Endothelial cell of umbilical vein (primary cell): ENCODE results near the gene PRSS57. TPM values are rescaled to one million over a fixed set of nuclear protein-coding genes. Genes with fewer than 3 reads are reported as not detected.

Source experiments
- BruUV-seq: library from RNA; stranded (reverse); fragments of 400-500 nt; replicated peaks from 2 replicates; lab custom pipeline; 2021; lab: Mats Ljungman, UMichigan
- CTCF ChIA-PET: fragments of 300-600, 350-600 bp; sonication (Branson Sonifier 250); formaldehyde crosslinking; loops from one replicate; lab custom pipeline; 2021; ENCODE audit warnings: antibody characterized with exemption, inconsistent platforms; lab: Charles Lee
- POLR2A ChIA-PET: fragments of 300-600, 350-600 bp; sonication (Branson Sonifier 250); formaldehyde crosslinking; loops from one replicate; lab custom pipeline; 2021; ENCODE audit warnings: antibody characterized with exemption, inconsistent platforms; lab: Charles Lee
- DNase-seq: peaks from one replicate; pipeline ENCODE4 v3.0.0-alpha.2; 2011; ENCODE audit warnings: low read depth, low spot score
- FAIRE-seq: peaks from 2 replicates; lab custom pipeline; 2011; peaks lifted over from hg19 to GRCh38; lab: Jason Lieb, UNC
- H2AFZ ChIP-seq: 2 replicates; pipeline ENCODE4 v1.6.0; 2012; ENCODE audit warnings: low read depth, low read length, control low read depth, inconsistent platforms
- H3K27ac ChIP-seq: 2 replicates; pipeline ENCODE4 v1.5.1; 2011; ENCODE audit warnings: low read depth, mild to moderate bottlenecking, control low read depth, low read length, moderate library complexity; ENCODE audit not compliant: insufficient read depth
- H3K27me3 ChIP-seq, 2 experiments: 2 replicates each; pipeline versions ENCODE4 v1.6.0 to v1.6.1; 2011; ENCODE audit warnings: low read length in 2 of 2, mixed read lengths in 1 of 2; ENCODE audit not compliant: control insufficient read depth in 2 of 2, insufficient read depth in 2 of 2
- H3K36me3 ChIP-seq, 2 experiments: 2 replicates in 1 of 2; 3 replicates in 1 of 2; pipeline ENCODE4 v1.5.1; 2011; ENCODE audit warnings: low read length in 2 of 2, mild to moderate bottlenecking in 1 of 2, moderate library complexity in 1 of 2; ENCODE audit not compliant: control insufficient read depth in 2 of 2, insufficient read depth in 2 of 2; ENCODE audit errors: extremely low read depth in 1 of 2
- H3K4me1 ChIP-seq: 3 replicates; pipeline ENCODE4 v1.5.1; 2011; ENCODE audit warnings: mild to moderate bottlenecking, low read length; ENCODE audit not compliant: control insufficient read depth, insufficient read depth; ENCODE audit errors: extremely low read depth
- H3K4me2 ChIP-seq: 2 replicates; pipeline ENCODE4 v1.6.1; 2011; ENCODE audit warnings: low read length, control low read depth, mixed read lengths; ENCODE audit not compliant: insufficient read depth
- H3K4me3 ChIP-seq, 3 experiments: fragments of 200-600 bp in 1 of 3; sonication (generic), shearing (Covaris generic) in 1 of 3; replicated peaks in 1 of 3; 2 replicates each; pipeline ENCODE4 v1.5.1; 2011 to 2016; ENCODE audit warnings: control low read depth in 3 of 3, low read length in 3 of 3, mild to moderate bottlenecking in 2 of 3, inconsistent platforms in 1 of 3, low read depth in 1 of 3, moderate library complexity in 1 of 3; ENCODE audit not compliant: insufficient read depth in 1 of 3
- H3K79me2 ChIP-seq: 2 replicates; pipeline ENCODE4 v1.6.0; 2012; ENCODE audit warnings: low read length, inconsistent platforms; ENCODE audit not compliant: control insufficient read depth, insufficient read depth
- H3K9ac ChIP-seq: replicated peaks from 2 replicates; pipeline ENCODE3; 2011; ENCODE audit warnings: low read length, control low read depth; ENCODE audit not compliant: insufficient read depth; ENCODE audit errors: extremely low read depth
- H3K9me1 ChIP-seq: replicated peaks from 3 replicates; pipeline ENCODE4 v1.6.0; 2011; ENCODE audit warnings: mild to moderate bottlenecking, low read length; ENCODE audit not compliant: control insufficient read depth, insufficient read depth; ENCODE audit errors: extremely low read depth
- H3K9me3 ChIP-seq: replicated peaks from 2 replicates; pipeline ENCODE4 v1.5.1; 2012; ENCODE audit warnings: low read length, inconsistent platforms; ENCODE audit not compliant: control insufficient read depth, insufficient read depth
- H4K20me1 ChIP-seq: replicated peaks from 2 replicates; pipeline ENCODE3; 2011; ENCODE audit warnings: mild to moderate bottlenecking, low read length; ENCODE audit not compliant: control insufficient read depth, insufficient read depth; ENCODE audit errors: extremely low read depth
- CTCF ChIP-seq, 2 donors: IDR thresholded peaks; 1 replicate in 1 of 2; 2 replicates in 1 of 2; pipeline ENCODE4 v1.5.1; 2011; ENCODE audit warnings: low read length in 2 of 2, mild to moderate bottlenecking in 2 of 2, moderate library complexity in 2 of 2, control low read depth in 1 of 2, inconsistent platforms in 1 of 2, low read depth in 1 of 2; ENCODE audit not compliant: insufficient read depth in 1 of 2; ENCODE audit errors: extremely low read depth in 1 of 2
- EZH2 ChIP-seq: IDR thresholded peaks from 2 replicates; pipeline ENCODE4 v1.6.1; 2012; ENCODE audit warnings: borderline replicate concordance, low read depth, mild to moderate bottlenecking, moderate library complexity, low read length, inconsistent platforms; ENCODE audit not compliant: severe bottlenecking
- FOS ChIP-seq: IDR thresholded peaks from 2 replicates; pipeline ENCODE4 v1.6.1; 2011; ENCODE audit warnings: mild to moderate bottlenecking, low read length, moderate library complexity, borderline replicate concordance; ENCODE audit not compliant: insufficient read depth
- GATA2 ChIP-seq: IDR thresholded peaks from 2 replicates; pipeline ENCODE4 v1.7.0; 2011; ENCODE audit warnings: low read depth, mild to moderate bottlenecking, moderate library complexity, mixed read lengths, low read length; ENCODE audit not compliant: insufficient read length, insufficient read depth
- JUN ChIP-seq: IDR thresholded peaks from 2 replicates; pipeline ENCODE4 v1.6.1; 2011; ENCODE audit warnings: borderline replicate concordance, low read depth; ENCODE audit not compliant: insufficient read length, insufficient read depth
- MAX ChIP-seq: IDR thresholded peaks from 2 replicates; pipeline ENCODE4 v1.6.1; 2011; ENCODE audit not compliant: insufficient read depth, insufficient read length
- MYC ChIP-seq: IDR thresholded peaks from one replicate; pipeline ENCODE4 v1.6.1; 2011; ENCODE audit warnings: mild to moderate bottlenecking, low read depth, low read length
- POLR2A ChIP-seq: IDR thresholded peaks from 2 replicates; pipeline ENCODE4 v1.6.1; 2012; ENCODE audit warnings: low read depth, mild to moderate bottlenecking, control low read depth, low read length
- POLR2AphosphoS5 ChIP-seq: IDR thresholded peaks from 2 replicates; pipeline ENCODE4 v1.6.1; 2012; ENCODE audit warnings: low read depth, mild to moderate bottlenecking, control low read depth, low read length, moderate library complexity; ENCODE audit not compliant: insufficient read depth
- dilution Hi-C: fragments of 300-500 bp; cut with MboI; formaldehyde crosslinking; loops from one replicate; pipeline ENCODE4 v1.15.0; 2019; ENCODE audit warnings: low sequenced_read_pairs; ENCODE audit not compliant: extremely low pct_ligation_motif_present
- intact Hi-C: fragments of 100-400 bp; cut with micrococcal nuclease; formaldehyde crosslinking; loops from one replicate; pipeline ENCODE4 v1.10.0; 2022
- polyA plus RNA-seq, 4 experiments: library from polyadenylated mRNA; depleted of rRNA in 3 of 4; stranded (reverse) in 3 of 4; unstranded in 1 of 4; fragments of >200 nt; gene quantifications; 2 replicates each; pipeline versions ENCODE4 v1.2.1 to v1.2.3, GENCODE V29; 2011 to 2012; ENCODE audit warnings: missing spikeins in 1 of 4
- total RNA-seq: library from RNA; stranded (reverse); gene quantifications from 2 replicates; pipeline ENCODE4 v1.2.3, GENCODE V29; 2021

PRSS57 gene
- total and polyA plus RNA-seq, 2 donors (not counting 3 experiments of a cell fraction or from before 2014, with no cell fraction given) = not detected

- Histone ChIP-seq H4K20me1 (no peaks in the 10 kb centered on the region), H3K4me2 (no peak overlapping the region), H3K27ac (no peak overlapping the region), H3K4me1 (no peaks in the 10 kb centered on the region), H3K9me1 (no peaks in the 10 kb centered on the region), H3K4me3 (no peak overlapping the region), H3K9me3 (no peaks in the 10 kb centered on the region), H3K79me2 (no peaks in the 10 kb centered on the region), H3K27me3 (no peaks in the 10 kb centered on the region), H2AFZ (no peak overlapping the region), H3K9ac (no peak overlapping the region), H3K36me3 (no peaks in the 10 kb centered on the region)
- DNase-seq (no peak), FAIRE-seq (no peak)
- CTCF ChIA-PET = no interaction called here
- TF ChIP-seq EZH2 = no peak
- TF ChIP-seq FOS = no peak
- no peak for TF ChIP-seq CTCF (IDR thresholded peaks at IDR 0.05; ENCODE audit: extremely low read depth in 1 of 2, insufficient read depth in 1 of 2, low read depth in 1 of 2, low read length in 2 of 2)
- no peak for TF ChIP-seq POLR2AphosphoS5
- no peak for TF ChIP-seq POLR2A
- TF ChIP-seq MYC = no peak
- TF ChIP-seq GATA2 = no peak
- TF ChIP-seq MAX = no peak
- TF ChIP-seq JUN = no peak
- dilution Hi-C loops = no loop called here
- intact Hi-C loops = loop anchor here (1.0 kb wide), 1 partner anchor 9 kb away; no protein-coding TSS in a partner anchor
- BruUV-seq = no TSS peak
- POLR2A ChIA-PET = no interaction called here
Measured at GRCh38 chr19:719636-720344, 24.5 kb upstream of the PRSS57 start.
